ENCODE results near the gene SFXN3.

SFXN3 gene, protein sequence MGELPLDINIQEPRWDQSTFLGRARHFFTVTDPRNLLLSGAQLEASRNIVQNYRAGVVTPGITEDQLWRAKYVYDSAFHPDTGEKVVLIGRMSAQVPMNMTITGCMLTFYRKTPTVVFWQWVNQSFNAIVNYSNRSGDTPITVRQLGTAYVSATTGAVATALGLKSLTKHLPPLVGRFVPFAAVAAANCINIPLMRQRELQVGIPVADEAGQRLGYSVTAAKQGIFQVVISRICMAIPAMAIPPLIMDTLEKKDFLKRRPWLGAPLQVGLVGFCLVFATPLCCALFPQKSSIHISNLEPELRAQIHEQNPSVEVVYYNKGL

DNA sequence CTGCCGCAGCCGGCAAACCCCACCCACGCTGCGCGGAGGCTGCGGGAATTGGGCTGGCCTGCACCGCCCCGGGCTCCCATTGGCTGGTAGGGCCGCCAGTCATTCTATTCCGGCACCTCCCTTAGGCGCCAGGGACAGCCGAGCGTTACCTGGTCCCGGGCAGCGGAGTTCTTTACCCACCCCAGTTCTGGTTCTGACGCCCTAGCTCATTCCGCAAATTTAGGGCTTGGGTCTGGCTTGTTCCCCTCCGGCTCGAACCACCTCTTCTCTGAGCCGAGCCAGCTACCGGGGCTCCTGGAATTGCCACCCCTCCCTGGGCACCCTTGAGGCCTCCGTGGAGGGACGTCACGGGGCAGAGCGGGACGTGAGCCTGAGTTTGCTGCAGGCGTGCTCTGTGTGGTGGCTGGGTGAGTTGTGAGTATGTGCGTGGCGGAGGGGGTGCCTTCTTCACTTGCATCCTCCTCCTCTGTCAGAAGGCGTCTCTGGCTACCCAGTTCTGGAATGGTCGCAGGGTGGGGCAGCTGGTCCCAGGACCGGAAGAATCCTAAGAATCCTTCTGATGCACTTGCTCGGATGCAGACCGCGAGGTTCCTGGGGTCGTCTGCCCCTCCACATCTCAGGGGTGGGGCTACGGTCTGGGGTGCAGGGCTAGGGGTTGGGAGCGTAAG lies at the start of gene SFXN3, which contains the start of gene PDZD7:
Gene SFXN3, plus strand, starts transcription at position 107 of the 668 bp plus-strand sequence. CDS start 3,461 bp downstream, outside the sequence.
Gene PDZD7, minus strand, starts transcription at position 2 of the 668 bp plus-strand sequence. CDS start 910 bp downstream, outside the sequence.
- no peaks in the 10 kb centered on the region for H3K27me3 ChIP-seq (replicated peaks)
- DNase-seq: peak; percentile 92
- H3K36me3 ChIP-seq (replicated peaks): peaks cover 14% of the 10 kb centered on the region
- TF ChIP-seq, protein P1, sequence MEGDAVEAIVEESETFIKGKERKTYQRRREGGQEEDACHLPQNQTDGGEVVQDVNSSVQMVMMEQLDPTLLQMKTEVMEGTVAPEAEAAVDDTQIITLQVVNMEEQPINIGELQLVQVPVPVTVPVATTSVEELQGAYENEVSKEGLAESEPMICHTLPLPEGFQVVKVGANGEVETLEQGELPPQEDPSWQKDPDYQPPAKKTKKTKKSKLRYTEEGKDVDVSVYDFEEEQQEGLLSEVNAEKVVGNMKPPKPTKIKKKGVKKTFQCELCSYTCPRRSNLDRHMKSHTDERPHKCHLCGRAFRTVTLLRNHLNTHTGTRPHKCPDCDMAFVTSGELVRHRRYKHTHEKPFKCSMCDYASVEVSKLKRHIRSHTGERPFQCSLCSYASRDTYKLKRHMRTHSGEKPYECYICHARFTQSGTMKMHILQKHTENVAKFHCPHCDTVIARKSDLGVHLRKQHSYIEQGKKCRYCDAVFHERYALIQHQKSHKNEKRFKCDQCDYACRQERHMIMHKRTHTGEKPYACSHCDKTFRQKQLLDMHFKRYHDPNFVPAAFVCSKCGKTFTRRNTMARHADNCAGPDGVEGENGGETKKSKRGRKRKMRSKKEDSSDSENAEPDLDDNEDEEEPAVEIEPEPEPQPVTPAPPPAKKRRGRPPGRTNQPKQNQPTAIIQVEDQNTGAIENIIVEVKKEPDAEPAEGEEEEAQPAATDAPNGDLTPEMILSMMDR (IDR thresholded peaks at IDR 0.05; ENCODE audit: low read depth, low read length, missing control alignments): no peak
- in situ Hi-C loops (cut with HindIII; ENCODE audit: low pct_ligation_motif_present, low sequenced_read_pairs): no loop called here
- peak within 1 kb of the TSS; percentile 98 for H3K27ac ChIP-seq
- H3K4me3 ChIP-seq (ENCODE audit: low read depth, low read length): peak within 1 kb of the TSS; percentile 82

DNA sequence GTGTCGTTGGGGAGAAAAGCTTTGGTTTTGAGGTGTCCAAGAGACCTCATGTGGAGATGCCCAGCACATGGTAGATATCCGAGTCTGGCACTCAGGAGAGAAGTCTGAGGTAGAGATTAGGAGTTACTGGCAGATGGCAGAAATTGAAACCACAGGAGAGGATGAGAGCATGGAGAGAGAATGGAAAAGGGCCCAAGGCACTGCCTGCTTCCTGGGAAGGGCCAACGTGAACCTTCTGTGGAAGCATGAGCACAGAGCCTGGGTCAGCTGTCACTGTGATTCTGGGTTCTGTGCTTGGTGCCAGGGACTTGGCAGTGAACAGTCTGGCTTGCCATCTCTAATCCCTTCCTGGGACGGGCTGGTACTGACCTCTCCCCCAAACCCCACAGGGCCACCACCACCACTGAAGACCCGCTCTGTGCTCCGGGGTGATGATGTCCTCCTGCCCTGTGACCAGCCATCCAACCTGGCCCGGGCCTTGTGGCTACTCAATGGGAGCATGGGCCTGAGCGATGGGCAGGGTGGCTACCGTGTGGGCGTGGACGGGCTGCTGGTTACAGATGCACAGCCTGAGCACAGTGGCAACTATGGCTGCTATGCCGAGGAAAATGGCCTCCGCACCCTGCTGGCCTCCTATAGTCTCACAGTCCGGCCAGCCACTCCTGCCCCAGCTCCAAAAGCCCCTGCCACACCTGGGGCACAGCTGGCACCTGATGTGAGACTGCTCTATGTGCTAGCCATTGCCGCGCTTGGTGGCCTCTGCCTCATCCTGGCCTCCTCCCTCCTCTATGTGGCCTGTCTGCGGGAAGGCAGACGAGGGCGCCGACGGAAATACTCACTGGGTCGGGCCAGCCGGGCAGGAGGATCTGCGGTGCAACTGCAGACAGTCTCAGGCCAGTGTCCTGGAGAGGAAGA lies 47.9 kb upstream of the SFXN3 start:
- in situ Hi-C loops (cut with HindIII; ENCODE audit: low pct_ligation_motif_present, low sequenced_read_pairs): no loop called here
- Histone ChIP-seq H3K27me3 (replicated peaks) (no peaks in the 10 kb centered on the region), H3K36me3 (replicated peaks) (peaks cover 7% of the 10 kb centered on the region), H3K4me3 (ENCODE audit: low read depth, low read length) (no peak overlapping the region), H3K27ac (no peak overlapping the region)
- no peak for DNase-seq
- TF ChIP-seq, protein P1 (IDR thresholded peaks at IDR 0.05; ENCODE audit: low read depth, low read length, missing control alignments): no peak

DNA sequence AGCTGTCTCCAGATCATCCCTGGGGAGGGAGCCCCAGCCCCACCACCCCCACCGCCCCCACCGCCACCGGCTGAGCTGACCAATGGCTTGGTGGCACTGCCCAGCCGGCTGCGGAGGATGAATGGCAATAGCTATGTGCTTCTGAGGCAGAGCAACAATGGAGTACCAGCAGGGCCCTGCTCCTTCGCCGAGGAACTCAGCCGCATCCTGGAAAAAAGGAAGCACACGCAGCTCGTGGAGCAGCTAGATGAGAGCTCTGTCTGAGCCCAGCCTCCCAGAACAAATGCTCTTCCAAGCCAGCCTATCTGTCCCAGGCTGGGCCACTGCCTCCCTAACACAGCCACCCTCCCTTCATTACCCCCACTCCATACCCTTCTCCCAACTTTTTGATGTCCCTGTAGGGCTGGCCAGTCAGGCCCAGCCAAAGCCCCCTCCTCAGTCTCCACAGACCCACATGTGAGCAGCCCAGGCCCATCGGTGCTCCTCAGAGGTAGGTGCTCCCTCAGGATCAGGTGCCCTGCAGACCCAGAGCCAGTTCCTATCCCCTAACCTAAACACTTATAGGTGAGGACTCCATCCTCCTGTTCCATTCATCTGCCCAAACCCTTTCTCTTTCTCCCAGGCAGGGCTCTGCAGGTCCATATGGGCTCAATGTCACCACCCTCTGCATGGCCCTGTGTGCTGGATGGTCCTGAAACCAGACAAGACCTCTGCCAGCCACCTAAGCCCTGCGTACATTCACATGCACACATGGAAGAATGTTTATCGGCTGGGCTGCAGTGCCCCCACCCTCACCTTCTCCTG lies 47.0 kb upstream of the SFXN3 start:
- H3K36me3 ChIP-seq (replicated peaks): peaks cover 7% of the 10 kb centered on the region
- H3K27ac ChIP-seq: no peak overlapping the region
- H3K4me3 ChIP-seq (ENCODE audit: low read depth, low read length): no peak overlapping the region
- no peak for DNase-seq
- TF ChIP-seq, protein P1 (IDR thresholded peaks at IDR 0.05; ENCODE audit: low read depth, low read length, missing control alignments): no peak
- in situ Hi-C loops (cut with HindIII; ENCODE audit: low pct_ligation_motif_present, low sequenced_read_pairs): no loop called here
- H3K27me3 ChIP-seq (replicated peaks): no peaks in the 10 kb centered on the region

DNA sequence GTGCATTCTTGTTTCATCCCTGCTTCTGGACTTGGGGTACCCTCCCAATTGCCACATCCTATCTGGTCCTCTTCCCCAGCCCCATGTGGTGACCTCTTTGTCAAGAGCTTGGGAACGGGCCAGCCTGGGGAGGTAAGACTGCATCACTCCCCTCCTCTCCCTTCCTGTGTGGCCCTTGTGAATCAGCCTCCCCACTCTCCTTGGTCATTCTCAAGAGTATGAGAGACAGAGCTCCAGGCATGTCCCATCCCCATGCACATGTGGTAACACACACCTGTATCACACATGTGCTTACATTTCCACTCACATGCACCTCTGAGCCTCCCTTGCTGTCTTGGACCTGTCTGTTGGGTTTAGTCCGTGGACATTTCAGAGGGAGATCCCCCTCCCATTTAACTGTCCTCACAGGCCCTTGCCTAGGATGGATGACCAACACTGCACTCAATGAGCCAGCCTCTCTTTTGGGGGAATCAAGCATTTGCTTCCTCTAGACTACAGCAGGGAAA lies 46.3 kb upstream of the SFXN3 start:
- Histone ChIP-seq H3K4me3 (ENCODE audit: low read depth, low read length) (no peak overlapping the region), H3K36me3 (replicated peaks) (peaks cover 14% of the 10 kb centered on the region), H3K27ac (no peak overlapping the region), H3K27me3 (replicated peaks) (no peaks in the 10 kb centered on the region)
- no peak for DNase-seq
- in situ Hi-C loops (cut with HindIII; ENCODE audit: low pct_ligation_motif_present, low sequenced_read_pairs): no loop called here
- TF ChIP-seq, protein P1 (IDR thresholded peaks at IDR 0.05; ENCODE audit: low read depth, low read length, missing control alignments): no peak

DNA sequence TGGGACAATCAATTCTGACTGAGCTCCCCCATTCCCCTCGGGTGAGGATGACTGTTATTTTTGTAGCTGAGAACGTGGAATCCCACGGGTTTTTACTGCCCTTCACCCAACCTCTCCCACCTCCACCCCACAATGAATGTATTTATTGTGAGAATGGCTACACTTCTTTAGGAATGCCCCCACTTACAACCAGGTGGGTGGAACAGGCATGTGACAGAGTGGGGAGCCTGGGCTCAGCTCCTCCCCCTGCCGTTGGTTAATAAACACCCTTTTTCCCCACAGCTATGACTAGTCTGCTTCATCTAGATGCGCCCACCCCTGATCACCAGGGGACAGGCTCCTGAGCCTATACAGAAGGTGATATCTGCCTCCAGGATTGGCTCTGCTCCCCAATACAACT lies 45.7 kb upstream of the SFXN3 start:
- in situ Hi-C loops (cut with HindIII; ENCODE audit: low pct_ligation_motif_present, low sequenced_read_pairs): no loop called here
- Histone ChIP-seq H3K4me3 (ENCODE audit: low read depth, low read length) (no peak overlapping the region), H3K36me3 (replicated peaks) (peaks cover 15% of the 10 kb centered on the region), H3K27ac (no peak overlapping the region), H3K27me3 (replicated peaks) (no peaks in the 10 kb centered on the region)
- TF ChIP-seq, protein P1 (IDR thresholded peaks at IDR 0.05; ENCODE audit: low read depth, low read length, missing control alignments): no peak
- no peak for DNase-seq

All from brain microvascular endothelial cell (primary cell).